Measurements from ENCODE around the gene UMODL1.
"Not testable (repeated sequence)": the region's sequence is repeated elsewhere in the genome, so short reads cannot be mapped to it uniquely, and the experiment has no call there.

UMODL1 gene

DNA sequence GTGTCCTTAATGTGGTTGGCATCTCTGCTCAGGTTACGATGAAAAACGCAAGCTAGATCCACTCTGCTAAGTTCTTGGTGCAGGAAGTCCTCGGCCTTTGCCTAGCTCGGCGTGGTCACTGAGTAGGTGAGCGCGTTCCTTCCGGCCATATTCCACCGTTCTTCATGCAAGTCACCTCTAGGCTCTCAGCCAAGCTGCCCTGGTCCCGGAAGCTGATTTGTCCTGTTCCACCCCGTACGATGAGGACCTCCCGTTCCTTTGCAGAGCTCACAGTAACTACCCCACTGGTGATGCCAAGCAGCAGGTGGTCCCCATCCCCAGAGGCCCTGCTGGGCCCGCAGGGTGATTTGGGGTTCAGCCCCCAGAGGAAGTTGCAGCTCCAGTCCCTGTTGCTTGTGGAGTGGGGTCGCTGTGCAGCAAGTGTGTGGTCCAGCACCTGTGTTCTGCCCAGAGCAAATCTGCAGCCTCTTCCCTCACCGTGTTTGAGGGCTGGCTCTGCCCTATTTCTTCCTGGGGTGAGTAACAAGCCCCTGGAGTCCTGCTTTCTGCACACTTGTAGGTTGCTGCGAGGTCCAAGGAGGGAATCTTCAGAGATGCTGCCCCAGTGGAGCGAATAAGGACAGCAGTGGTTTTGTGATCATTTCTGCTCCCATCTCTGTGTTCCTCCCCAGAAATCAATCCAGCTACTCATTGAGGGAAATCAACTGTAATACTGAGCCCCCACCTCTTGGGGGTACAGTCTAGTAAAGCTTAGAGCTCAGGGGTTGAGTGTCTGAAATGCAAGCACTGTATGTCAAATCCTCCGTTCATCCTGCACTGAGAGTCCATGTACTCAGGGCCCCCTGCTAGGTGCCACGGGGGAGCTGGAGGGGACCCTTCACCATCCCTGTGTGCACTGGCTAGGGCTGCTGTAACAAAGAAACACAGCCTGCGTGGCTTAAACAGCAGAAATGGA lies 2.3 kb downstream of the UMODL1 start:
- no peak for ATAC-seq (ENCODE audit: insufficient read depth, low read depth)
- no peak for DNase-seq
- no peaks in the 10 kb centered on the region for H4K20me1 ChIP-seq (ENCODE audit: insufficient read depth, low read length)
- H3K79me2 ChIP-seq (ENCODE audit: insufficient read depth, low read length): no peaks in the 10 kb centered on the region
- no peak overlapping the region for H3K4me2 ChIP-seq (ENCODE audit: insufficient read depth, low read length)
- no peaks in the 10 kb centered on the region for H3K9me3 ChIP-seq (ENCODE audit: insufficient read depth, low read length, severe bottlenecking)
- no peak overlapping the region for H3K27ac ChIP-seq (ENCODE audit: low read length)
- TF ChIP-seq, protein P1, sequence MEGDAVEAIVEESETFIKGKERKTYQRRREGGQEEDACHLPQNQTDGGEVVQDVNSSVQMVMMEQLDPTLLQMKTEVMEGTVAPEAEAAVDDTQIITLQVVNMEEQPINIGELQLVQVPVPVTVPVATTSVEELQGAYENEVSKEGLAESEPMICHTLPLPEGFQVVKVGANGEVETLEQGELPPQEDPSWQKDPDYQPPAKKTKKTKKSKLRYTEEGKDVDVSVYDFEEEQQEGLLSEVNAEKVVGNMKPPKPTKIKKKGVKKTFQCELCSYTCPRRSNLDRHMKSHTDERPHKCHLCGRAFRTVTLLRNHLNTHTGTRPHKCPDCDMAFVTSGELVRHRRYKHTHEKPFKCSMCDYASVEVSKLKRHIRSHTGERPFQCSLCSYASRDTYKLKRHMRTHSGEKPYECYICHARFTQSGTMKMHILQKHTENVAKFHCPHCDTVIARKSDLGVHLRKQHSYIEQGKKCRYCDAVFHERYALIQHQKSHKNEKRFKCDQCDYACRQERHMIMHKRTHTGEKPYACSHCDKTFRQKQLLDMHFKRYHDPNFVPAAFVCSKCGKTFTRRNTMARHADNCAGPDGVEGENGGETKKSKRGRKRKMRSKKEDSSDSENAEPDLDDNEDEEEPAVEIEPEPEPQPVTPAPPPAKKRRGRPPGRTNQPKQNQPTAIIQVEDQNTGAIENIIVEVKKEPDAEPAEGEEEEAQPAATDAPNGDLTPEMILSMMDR (IDR thresholded peaks at IDR 0.05; ENCODE audit: borderline replicate concordance, extremely low read depth, low read length, poor library complexity, severe bottlenecking): no peak
- no peak for TF ChIP-seq EZH2 (IDR thresholded peaks at IDR 0.05; ENCODE audit: borderline replicate concordance, low read depth, low read length, severe bottlenecking)
- no peaks in the 10 kb centered on the region for H3K4me1 ChIP-seq (ENCODE audit: insufficient read depth, low read length)
- no peaks in the 10 kb centered on the region for H3K27me3 ChIP-seq (ENCODE audit: insufficient read depth, low read length, poor library complexity)
- H3K4me3 ChIP-seq (ENCODE audit: low read depth in 1 of 2, low read length in 2 of 2): no peak overlapping the region
- no peak overlapping the region for H3K9ac ChIP-seq (ENCODE audit: low read depth, low read length)
- no peak overlapping the region for H2AFZ ChIP-seq (ENCODE audit: low read depth, low read length)
- no peaks in the 10 kb centered on the region for H3K36me3 ChIP-seq (ENCODE audit: insufficient read depth, low read length)

DNA sequence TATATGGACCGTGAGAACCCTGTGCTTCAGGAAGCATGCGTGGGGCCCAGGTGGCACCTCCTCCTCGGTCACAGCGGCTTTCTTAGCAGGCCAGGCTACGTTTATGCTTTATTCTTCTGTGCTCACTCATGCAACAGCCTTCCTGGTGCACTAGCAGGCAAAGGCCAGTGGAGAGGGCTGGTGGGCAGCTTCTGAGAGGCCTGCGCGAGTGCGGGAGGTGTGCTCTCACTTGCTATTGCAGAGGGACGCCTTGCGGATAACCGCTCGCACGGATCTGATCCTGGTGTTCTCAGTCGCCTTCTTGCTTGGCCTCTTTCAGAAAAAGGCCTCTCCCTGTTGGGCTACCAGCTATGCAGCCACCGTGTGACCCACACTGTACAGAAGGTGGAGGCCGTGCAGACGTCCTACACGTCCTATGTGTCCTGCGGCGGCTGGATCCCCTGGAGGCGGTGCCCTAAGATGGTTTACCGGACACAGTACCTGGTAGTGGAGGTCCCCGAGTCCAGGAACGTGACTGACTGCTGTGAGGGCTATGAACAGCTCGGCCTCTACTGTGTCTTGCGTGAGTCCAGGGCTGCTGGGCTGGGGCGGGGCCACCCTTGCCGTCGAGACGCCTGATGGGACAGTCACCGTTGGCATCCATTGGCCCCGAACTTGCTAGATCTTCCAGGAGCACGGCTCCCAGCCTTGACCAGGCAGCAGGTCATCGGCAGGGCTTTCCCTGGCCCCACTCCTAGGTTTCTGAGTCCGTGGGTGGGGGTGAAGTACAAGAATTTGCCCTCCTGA lies 4.8 kb downstream of the UMODL1 start:
- Histone ChIP-seq H3K79me2 (ENCODE audit: insufficient read depth, low read length) (no peaks in the 10 kb centered on the region), H2AFZ (ENCODE audit: low read depth, low read length) (no peak overlapping the region), H3K4me1 (ENCODE audit: insufficient read depth, low read length) (no peaks in the 10 kb centered on the region), H3K27ac (ENCODE audit: low read length) (no peak overlapping the region), H4K20me1 (ENCODE audit: insufficient read depth, low read length) (no peaks in the 10 kb centered on the region), H3K36me3 (ENCODE audit: insufficient read depth, low read length) (no peaks in the 10 kb centered on the region), H3K9me3 (ENCODE audit: insufficient read depth, low read length, severe bottlenecking) (no peaks in the 10 kb centered on the region), H3K9ac (ENCODE audit: low read depth, low read length) (no peak overlapping the region), H3K27me3 (ENCODE audit: insufficient read depth, low read length, poor library complexity) (no peaks in the 10 kb centered on the region), H3K4me2 (ENCODE audit: insufficient read depth, low read length) (no peak overlapping the region), H3K4me3 (ENCODE audit: low read depth in 1 of 2, low read length in 2 of 2) (no peak overlapping the region)
- ATAC-seq (ENCODE audit: insufficient read depth, low read depth): no peak
- DNase-seq: no peak
- TF ChIP-seq, protein P1 (IDR thresholded peaks at IDR 0.05; ENCODE audit: borderline replicate concordance, extremely low read depth, low read length, poor library complexity, severe bottlenecking): no peak
- TF ChIP-seq EZH2 (IDR thresholded peaks at IDR 0.05; ENCODE audit: borderline replicate concordance, low read depth, low read length, severe bottlenecking): no peak

DNA sequence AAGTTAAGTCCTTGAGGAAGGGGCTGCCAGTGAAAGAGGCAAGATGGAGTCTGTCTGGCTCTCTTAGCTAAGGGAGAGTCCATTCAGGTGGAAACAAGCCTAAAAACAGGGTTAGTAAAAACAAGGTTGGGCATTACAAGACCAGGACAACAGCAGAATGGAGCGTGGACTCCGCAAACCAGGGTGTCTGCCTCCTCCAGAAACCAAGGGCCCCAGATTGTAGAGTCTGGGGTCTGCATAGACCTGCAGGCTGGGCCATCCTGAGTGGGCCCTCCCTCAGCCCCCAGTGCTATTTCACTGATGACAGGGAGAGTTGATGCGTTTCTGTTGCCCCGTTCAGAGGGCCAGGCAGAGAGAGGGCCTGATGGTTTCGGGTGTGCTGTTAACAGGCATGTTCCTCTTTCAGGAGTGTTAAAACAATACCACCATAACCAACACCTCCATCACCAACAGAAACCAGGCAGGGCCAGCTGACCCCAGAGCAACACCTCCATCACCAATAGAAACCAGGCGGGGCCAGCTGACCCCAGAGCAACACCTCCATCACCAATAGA lies 6.6 kb downstream of the UMODL1 start:
- not testable (repeated sequence) for H3K4me3 ChIP-seq (ENCODE audit: low read depth in 1 of 2, low read length in 2 of 2); H3K4me2 ChIP-seq (ENCODE audit: insufficient read depth, low read length); ATAC-seq (ENCODE audit: insufficient read depth, low read depth); H4K20me1 ChIP-seq (ENCODE audit: insufficient read depth, low read length); H3K4me1 ChIP-seq (ENCODE audit: insufficient read depth, low read length); H3K79me2 ChIP-seq (ENCODE audit: insufficient read depth, low read length); H3K27ac ChIP-seq (ENCODE audit: low read length); H3K9ac ChIP-seq (ENCODE audit: low read depth, low read length); DNase-seq; H3K36me3 ChIP-seq (ENCODE audit: insufficient read depth, low read length); H2AFZ ChIP-seq (ENCODE audit: low read depth, low read length); H3K27me3 ChIP-seq (ENCODE audit: insufficient read depth, low read length, poor library complexity); H3K9me3 ChIP-seq (ENCODE audit: insufficient read depth, low read length, severe bottlenecking)

DNA sequence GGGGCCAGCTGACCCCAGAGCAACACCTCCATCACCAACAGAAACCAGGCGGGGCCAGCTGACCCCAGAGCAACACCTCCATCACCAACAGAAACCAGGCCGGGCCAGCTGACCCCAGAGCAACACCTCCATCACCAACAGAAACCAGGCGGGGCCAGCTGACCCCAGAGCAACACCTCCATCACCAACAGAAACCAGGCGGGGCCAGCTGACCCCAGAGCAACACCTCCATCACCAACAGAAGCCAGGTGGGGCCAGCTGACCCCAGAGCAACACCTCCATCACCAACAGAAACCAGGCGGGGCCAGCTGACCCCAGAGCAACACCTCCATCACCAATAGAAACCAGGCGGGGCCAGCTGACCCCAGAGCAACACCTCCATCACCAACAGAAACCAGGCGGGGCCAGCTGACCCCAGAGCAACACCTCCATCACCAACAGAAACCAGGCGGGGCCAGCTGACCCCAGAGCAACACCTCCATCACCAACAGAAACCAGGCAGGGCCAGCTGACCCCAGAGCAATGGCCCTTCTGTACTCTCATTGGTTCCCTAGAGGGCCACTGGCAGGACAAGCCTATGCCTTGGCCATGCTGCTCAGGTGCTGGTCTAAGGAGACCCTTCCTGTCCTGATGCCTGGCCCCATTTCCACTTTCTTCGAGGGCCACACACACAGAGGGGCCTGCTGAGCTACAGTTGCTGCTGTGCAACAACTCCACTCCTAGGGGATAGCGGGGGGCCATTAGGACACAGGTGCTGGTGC lies 7.3 kb downstream of the UMODL1 start:
- not testable (repeated sequence) for H3K27me3 ChIP-seq (ENCODE audit: insufficient read depth, low read length, poor library complexity); H3K79me2 ChIP-seq (ENCODE audit: insufficient read depth, low read length); H3K9ac ChIP-seq (ENCODE audit: low read depth, low read length); H3K4me3 ChIP-seq (ENCODE audit: low read depth in 1 of 2, low read length in 2 of 2); H2AFZ ChIP-seq (ENCODE audit: low read depth, low read length); H3K4me2 ChIP-seq (ENCODE audit: insufficient read depth, low read length); H3K4me1 ChIP-seq (ENCODE audit: insufficient read depth, low read length); H3K36me3 ChIP-seq (ENCODE audit: insufficient read depth, low read length); ATAC-seq (ENCODE audit: insufficient read depth, low read depth); H3K27ac ChIP-seq (ENCODE audit: low read length); DNase-seq; H4K20me1 ChIP-seq (ENCODE audit: insufficient read depth, low read length); H3K9me3 ChIP-seq (ENCODE audit: insufficient read depth, low read length, severe bottlenecking)
